Measurements from ENCODE around the gene CRLF3.
"Not testable (repeated sequence)": the region's sequence is repeated elsewhere in the genome, so short reads cannot be mapped to it uniquely, and the experiment has no call there.

Gene CRLF3

DNA sequence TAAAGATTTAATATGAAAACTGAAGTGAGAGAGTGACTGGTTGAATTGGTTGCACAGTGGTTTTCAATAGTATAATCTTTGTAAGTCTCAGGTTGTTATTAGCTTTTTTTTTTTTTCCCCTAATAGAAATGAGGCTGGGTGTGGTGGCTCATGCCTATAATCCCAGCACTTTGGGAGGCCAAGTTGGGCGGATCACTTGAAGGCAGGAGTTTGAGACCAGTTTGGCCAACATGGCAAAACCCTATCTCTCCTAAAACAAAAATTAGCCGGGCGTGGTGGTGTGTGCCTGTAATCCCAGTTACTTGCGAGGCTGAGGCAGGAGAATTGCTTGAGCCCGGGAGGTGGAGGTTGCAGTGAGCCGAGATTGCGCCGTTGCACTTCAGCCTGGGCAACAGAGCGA is 89.3 kb downstream of the CRLF3 start:
- not testable (repeated sequence) for DNase-seq

DNA sequence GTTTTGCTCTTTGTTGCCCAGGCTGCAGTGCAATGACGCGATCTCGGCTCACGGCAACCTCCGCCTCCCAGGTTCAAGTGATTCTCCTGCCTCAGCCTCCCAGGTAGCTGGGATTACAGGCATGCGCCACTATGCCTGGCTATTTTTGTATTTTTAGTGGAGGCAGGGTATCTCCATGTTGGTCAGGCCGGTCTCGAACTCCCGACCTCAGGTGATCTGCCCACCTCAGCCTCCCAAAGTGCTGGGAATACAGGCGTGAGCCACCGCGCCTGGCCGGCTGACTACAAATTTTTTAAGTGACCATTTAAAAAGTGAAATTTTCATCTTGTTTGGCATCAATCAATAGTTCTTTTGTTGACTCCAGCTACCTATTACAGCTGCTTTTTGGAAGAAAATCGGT is 90.3 kb downstream of the CRLF3 start:
- not testable (repeated sequence) for DNase-seq

Measured in DMS 273 treated with DMSO at 0.1 percent for 48 hours (cell line).